NOMO-1 (cell line): ENCODE results near the gene CYB561D2.

ENCODE experiments used
- DNase-seq, 2 experiments: peaks; one replicate each; lab custom pipeline; 2025; ENCODE audit not compliant: unreplicated experiment in 2 of 2; lab: John Stamatoyannopoulos, UW

The CYB561D2 gene

GRCh38 chr3:50323092-50323600, 27.5 kb upstream of the CYB561D2 start:
- no peak for DNase-seq

DNA sequence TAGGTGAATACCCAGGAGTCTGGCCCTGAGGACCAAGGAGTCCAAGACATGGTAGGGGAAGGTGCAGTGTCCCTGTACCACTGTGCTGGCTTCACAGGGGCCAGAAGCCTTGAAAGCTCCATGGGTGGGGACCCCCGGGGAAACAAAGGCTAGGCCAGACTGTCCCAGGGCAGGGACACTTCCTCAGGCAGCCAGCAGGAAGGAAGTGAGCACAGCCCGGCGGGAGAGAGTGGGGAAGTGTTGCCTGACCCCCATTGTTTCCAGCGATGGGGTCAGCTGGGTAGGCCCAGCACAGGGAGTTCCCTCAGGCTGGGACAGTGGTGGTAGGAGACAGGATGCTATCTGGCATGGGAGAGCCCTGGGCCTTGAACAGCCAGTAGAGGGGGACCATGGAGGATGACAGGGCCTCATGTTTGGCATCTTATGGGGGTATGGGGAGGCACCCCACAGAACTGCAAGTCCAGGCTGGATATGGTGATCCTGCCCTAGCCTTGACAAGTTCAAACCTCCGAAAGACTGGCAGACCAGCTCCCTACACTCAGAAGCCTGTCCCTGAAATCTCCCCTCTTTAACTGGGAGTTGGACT, 27.0 kb upstream of the CYB561D2 start:
- DNase-seq, result no peak

- peak; percentile 4 to 52 for DNase-seq
These were observed 26.1 kb upstream of the CYB561D2 start for GRCh38 chr3:50324351-50325112.

- DNase-seq, result no peak
These were observed 25.6 kb upstream of the CYB561D2 start for GRCh38 chr3:50325113-50325480.

DNA sequence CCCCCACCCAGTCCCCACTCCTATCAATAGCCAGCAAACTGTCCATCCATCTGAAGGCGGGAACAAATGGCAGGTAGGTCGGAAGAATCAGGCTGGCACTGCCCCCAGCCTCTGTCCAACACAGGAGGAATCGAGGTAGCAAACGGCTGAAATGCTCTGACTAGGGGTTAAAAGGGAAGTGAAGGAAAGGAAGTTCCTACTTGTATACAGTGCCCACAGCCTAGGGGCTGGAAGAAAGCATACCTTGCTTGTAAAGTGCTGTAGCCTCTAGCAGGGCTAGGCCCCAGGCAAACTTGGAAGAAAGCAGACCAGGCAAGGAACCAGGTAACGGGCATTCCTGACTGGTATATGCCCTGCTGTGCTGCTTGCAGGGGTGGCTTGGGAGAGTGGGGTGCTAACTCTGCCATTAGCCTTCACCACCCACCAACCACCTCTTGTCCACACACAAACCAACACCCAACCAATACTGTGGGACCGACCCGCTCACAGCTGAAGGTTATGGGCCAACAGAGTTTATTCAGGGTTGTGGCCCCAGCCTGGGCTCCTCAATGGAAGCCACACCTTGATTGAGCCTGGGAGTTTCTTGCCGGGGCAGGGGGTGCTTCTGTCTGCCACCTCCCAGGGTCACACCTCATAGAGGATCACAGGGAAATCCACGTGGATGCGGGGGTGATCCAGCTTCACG, 25.0 kb upstream of the CYB561D2 start:
- DNase-seq, result no peak

DNA sequence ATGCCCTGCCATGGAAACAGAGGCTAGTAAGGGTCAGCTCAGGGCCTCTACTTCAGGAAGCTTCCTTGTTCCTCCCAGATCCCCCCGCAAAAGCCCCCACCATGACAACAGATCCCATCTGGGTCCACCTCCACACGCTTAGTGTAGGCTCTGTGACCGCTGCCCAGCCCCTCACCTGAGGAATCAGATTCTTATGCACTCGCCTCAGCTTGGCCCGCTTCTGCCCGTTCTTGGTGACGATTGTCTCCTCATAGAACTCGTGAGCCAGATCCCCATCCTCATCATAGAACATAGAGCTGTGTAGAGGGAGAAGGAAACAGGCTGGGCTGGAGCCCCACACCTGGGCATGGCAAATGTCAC, 24.5 kb upstream of the CYB561D2 start:
- no peak for DNase-seq

- no peak for DNase-seq
These were observed 23.5 kb upstream of the CYB561D2 start for GRCh38 chr3:50327129-50327528.

DNA sequence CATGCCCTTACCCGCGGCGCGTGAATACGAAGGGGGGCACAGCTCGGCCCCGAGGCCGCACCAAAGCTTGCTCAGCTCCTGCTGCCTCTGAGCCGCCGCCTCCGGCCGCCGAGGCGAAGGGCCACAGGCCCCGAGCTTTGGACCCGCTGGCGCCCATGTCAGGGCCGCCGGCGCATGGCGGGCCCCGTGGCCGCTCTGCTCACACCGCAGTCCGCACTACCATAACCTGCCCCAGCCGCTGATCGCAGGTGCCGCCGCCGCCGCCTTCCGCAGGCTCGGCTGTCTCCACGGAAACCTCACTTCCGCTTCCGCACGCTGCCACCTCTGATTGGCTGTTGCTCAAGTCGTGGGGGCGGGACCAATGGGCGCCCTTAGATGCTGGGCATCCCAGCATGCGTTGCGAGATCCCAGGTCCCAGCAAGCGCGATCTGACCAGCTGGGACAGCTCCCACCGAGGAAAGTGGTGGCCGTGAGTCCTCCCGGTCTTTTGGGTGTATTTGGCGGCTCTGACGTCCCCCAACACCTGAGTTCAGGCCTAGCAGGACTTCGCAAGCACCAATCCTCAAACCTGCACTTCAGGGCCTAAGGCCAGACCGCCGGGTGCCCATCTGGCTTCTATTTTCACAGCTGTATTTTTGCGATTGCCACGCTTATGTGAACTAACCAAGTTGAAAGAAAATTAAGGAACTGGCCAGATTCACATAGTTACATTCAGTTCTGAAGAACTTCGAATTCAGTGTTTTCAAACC, 22.5 kb upstream of the CYB561D2 start, which contains the start of gene TUSC2:
Gene TUSC2 (minus strand): TSS at position 281 of the 749 bp plus-strand sequence. CDS start 124 bp downstream, at position 157.
- peak; percentile 94 for DNase-seq

- DNase-seq, result no peak
These were observed 20.3 kb upstream of the CYB561D2 start for GRCh38 chr3:50330330-50330729.

GRCh38 chr3:50331364-50331907, 19.2 kb upstream of the CYB561D2 start:
- no peak for DNase-seq

DNA sequence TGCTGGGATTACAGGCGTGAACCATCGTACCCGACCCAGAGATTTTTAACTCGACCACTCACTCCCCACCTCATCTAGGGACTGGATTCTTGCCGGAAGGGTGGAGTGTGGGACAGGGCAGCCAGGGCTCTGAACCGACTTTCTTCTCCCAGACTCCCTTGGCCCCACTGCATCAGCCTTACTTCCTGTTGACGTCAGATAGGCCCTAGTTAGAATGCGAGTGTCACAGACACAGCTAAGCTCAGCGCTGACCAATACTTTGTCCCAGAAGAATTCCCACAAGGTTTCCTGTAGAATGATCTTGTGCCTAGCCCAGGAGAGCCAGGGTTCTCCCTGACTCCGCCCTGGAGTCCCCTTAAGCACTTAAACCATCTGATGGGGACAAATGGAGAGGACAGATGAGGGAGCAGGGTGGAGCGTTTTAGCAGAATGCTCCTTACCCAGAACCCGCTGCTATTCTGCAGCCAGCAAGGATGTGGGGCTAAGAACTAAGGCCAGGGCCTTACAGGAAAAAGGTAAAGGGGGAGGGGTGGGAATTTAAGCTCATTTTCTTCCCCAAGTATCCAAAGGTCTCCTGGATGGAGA, 16.8 kb upstream of the CYB561D2 start:
- no peak for DNase-seq

GRCh38 chr3:50334339-50335075, 16.2 kb upstream of the CYB561D2 start:
- DNase-seq, result no peak

GRCh38 chr3:50336452-50337174, 14.0 kb upstream of the CYB561D2 start:
- DNase-seq, result no peak

DNA sequence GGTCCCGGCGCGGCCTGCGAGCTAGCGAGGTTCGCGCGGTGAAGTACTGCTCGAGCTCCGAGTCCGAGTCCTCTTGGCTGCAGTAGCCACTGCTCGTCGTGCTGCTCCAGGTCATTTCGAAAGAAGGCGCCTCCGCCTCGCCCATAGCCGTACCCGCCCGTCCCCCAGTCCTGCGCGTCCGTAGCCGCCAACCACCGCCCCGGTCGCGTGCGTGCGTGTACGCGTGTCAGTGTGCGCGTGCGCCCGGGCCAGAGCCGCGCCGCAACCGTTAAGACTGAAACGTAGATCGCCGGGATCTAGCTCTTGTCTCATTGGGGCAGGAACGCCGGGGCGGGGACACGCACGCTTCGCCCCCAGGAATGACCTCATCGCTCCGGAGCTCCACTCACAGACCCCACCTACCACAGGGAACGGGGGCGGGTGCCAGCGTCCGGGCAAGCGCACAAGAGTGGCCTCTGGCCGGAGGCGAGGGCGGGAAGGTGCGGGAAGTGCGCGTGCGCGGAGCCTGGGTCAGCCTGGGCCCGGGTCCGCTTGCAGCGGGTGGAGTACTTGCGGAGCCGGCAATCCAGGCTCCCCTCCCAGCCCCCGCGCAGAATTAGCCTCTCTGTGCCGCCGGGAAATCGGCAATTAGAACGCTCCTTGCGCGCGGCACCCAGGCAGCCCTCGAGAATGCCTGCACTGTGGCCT, 13.3 kb upstream of the CYB561D2 start:
- DNase-seq, result peak; percentile 99

GRCh38 chr3:50338965-50339364, 11.7 kb upstream of the CYB561D2 start:
- DNase-seq, result peak; percentile 53 to 66

DNA sequence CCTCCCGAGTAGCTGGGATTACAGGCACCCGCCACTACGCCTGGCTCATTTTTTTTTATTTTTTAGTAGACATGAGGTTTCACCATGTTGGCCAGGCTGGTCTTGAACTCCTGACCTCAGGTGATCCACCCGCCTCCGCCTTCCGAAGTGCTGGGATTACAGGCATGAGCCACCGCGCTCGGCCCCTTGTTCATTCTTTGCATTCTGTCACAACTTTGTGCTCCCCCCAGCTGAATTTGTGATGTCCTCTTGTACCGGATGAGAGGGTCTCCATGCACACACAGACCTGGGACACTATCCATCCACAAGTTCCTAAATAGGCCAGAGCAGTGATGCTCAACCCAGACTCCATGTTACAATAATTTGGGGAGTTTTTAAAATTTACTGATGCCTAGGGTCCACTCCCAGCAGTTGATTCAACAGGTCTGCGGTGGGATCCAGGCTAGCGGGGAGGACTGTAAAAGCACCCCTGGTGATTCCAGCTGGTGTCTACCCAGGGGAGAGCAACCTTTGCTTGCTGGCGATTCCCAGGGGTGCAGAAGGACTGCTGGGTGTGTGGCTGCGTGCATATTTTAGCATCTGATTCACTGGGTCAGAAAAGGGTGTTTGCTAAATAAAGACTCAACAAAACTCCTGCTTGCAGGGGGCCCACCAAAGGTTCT, 11.0 kb upstream of the CYB561D2 start:
- no peak for DNase-seq

DNA sequence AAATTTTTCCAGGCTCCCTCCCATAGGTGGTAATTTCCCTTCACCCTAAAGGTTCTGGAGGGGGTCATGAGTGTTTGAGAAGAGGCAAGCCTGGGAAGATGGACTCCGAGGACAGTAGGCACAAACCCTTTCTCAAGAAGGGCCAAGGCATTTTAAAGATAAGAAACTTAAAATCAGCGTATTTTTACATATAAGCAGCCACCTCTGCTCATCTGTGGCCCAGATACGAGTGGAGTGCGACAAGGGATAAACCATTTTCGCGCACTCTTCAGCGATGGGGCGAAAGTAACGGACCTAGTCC, 10.6 kb upstream of the CYB561D2 start:
- DNase-seq, result no peak
